H1 (cell line): Measurements from ENCODE around the gene FGD5. TPM values are rescaled to one million over a fixed set of nuclear protein-coding genes. Genes with fewer than 3 reads are reported as not detected.

Experiments
- CREB1 ChIP-seq: IDR thresholded peaks from 2 replicates; pipeline ENCODE4 v1.6.1; 2012; ENCODE audit warnings: inconsistent platforms
- GTF2F1 ChIP-seq: IDR thresholded peaks from 2 replicates; pipeline ENCODE4 v1.6.1; 2012; ENCODE audit warnings: low read depth, low read length, improper control_type of control experiment, borderline replicate concordance
- JUND ChIP-seq: IDR thresholded peaks from 2 replicates; pipeline ENCODE4 v1.6.1; 2011; ENCODE audit warnings: mild to moderate bottlenecking, improper control_type of control experiment, low read length
- POLR2A ChIP-seq, 2 experiments: IDR thresholded peaks; 1 replicate in 1 of 2; 2 replicates in 1 of 2; pipeline ENCODE4 v1.6.1; 2011; ENCODE audit warnings: low read depth in 2 of 2, low read length in 2 of 2, mild to moderate bottlenecking in 2 of 2; ENCODE audit errors: control extremely low read depth in 1 of 2
- SIRT6 ChIP-seq: IDR thresholded peaks from one replicate; pipeline ENCODE4 v1.7.1; 2012; ENCODE audit warnings: low read length, inconsistent platforms
- SP1 ChIP-seq: IDR thresholded peaks from 2 replicates; pipeline ENCODE4 v1.6.1; 2011; ENCODE audit warnings: low read depth, low read length
- YY1 ChIP-seq: IDR thresholded peaks from 2 replicates; pipeline ENCODE4 v1.6.1; 2011; ENCODE audit warnings: low read depth, mild to moderate bottlenecking, low read length
- polyA plus RNA-seq, 7 experiments: library from polyadenylated mRNA; depleted of rRNA in 3 of 7; stranded (reverse) in 5 of 7; unstranded in 2 of 7; fragments of >200 nt in 5 of 7; fragments of 200-250 nt in 2 of 7; gene quantifications; 1 replicate in 5 of 7; 2 replicates in 1 of 7; 4 replicates in 1 of 7; pipeline versions ENCODE4 v1.2.1 to v1.2.3, GENCODE V29; 2011 to 2013; ENCODE audit warnings: missing spikeins in 2 of 7, mixed read lengths in 2 of 7
- total RNA-seq: library from RNA; stranded (reverse); fragmentation: NEBNext Ultra II Directional; extraction: Animal tissue kit (Norgen Biotek cat#: 25700); gene quantifications from 2 replicates; pipeline ENCODE4 v1.2.1, GENCODE V29; 2021
- TF ChIP-seq, protein P1 (sequence below): IDR thresholded peaks from 2 replicates; pipeline ENCODE4 v1.6.1; 2011; ENCODE audit warnings: low read length, improper control_type of control experiment

The FGD5 gene
- total and polyA plus RNA-seq, 2 of the 8 experiments (the other 6 are each of a cell fraction or from before 2014, with no cell fraction given): 4.7 to 14.3 TPM

DNA sequence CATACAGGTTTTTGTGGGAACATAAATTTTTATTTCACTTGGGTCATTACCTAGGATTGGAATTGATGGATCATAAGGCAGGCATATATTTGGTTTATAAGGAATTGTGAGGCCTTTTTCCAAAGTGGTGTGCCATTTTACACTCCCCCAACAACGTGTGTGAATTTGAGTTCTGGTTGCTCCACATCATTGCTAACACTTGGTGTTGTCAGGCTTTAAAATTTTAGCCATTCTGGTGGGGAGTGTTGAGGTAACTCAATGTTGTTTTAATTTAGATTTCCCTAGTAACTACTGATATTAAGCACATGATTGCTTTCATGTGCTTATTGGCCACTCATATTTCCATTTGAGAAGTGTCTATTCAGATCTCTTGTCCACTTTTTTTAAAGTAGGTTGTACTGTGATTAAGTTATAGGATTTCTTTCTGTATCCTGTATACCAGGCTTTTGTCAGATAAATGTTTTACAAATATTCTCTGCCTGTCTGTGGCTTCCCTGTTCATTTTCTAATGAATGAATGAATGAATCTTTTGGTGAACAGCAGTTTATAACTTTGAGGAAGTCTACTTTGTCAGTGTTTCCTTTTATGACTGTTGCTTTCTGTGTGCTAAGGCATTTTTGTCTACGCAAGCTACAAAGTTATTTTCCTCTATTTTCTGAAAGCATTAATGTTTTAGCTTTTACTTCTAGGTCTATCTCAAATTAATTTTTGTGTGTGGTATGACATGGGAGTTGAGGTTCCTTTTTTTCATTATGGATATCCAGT is 110.7 kb downstream of the FGD5 start (continued):
- TF ChIP-seq, protein P1, sequence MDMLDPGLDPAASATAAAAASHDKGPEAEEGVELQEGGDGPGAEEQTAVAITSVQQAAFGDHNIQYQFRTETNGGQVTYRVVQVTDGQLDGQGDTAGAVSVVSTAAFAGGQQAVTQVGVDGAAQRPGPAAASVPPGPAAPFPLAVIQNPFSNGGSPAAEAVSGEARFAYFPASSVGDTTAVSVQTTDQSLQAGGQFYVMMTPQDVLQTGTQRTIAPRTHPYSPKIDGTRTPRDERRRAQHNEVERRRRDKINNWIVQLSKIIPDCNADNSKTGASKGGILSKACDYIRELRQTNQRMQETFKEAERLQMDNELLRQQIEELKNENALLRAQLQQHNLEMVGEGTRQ: no peak
- no peak for TF ChIP-seq SIRT6
- no peak for TF ChIP-seq CREB1
- no peak for TF ChIP-seq POLR2A (IDR thresholded peaks at IDR 0.05; ENCODE audit: control extremely low read depth in 1 of 2, low read depth in 2 of 2, low read length in 2 of 2)
- TF ChIP-seq JUND: no peak
- TF ChIP-seq GTF2F1: no peak
- TF ChIP-seq SP1: no peak
- TF ChIP-seq YY1: no peak
